Erythroblast (primary cell): ENCODE measurements around the gene POC1B.

Experiments
- DNase-seq, 2 experiments: peaks; one replicate each; lab custom pipeline; 2025; lab: John Stamatoyannopoulos, UW
- GATA1 ChIP-seq: IDR thresholded peaks from 2 replicates; pipeline ENCODE4 v1.6.1; 2011; ENCODE audit warnings: low read depth, mild to moderate bottlenecking, control low read depth, low read length, moderate library complexity
- POLR2A ChIP-seq: IDR thresholded peaks from 2 replicates; pipeline ENCODE4 v1.6.1; 2011; ENCODE audit warnings: mild to moderate bottlenecking, low read length

The POC1B gene

GRCh38 chr12:89523843-89524540 lies 1.9 kb downstream of the POC1B start:
- peak in 1 of 2 experiments; percentile 56 for DNase-seq
- no peak for TF ChIP-seq GATA1
- TF ChIP-seq POLR2A = no peak

GRCh38 chr12:89523393-89523792 lies 2.5 kb downstream of the POC1B start:
- no peak for DNase-seq
- TF ChIP-seq GATA1 (no peak), POLR2A (no peak)

- TF ChIP-seq GATA1 (no peak), POLR2A (no peak)
- no peak for DNase-seq
These were observed 4.3 kb downstream of the POC1B start for GRCh38 chr12:89521364-89522223.

- TF ChIP-seq GATA1 (no peak), POLR2A (peak; percentile 17)
- DNase-seq = peak; percentile 62 to 83
These were observed 8.1 kb downstream of the POC1B start for GRCh38 chr12:89517720-89518119.

GRCh38 chr12:89516633-89517032 lies 9.2 kb downstream of the POC1B start:
- peak; percentile 29 to 30 for DNase-seq
- TF ChIP-seq GATA1 (no peak), POLR2A (no peak)

GRCh38 chr12:89514751-89515150 lies 11.1 kb downstream of the POC1B start:
- DNase-seq = peak in 1 of 2 experiments; percentile 8
- TF ChIP-seq GATA1 (no peak), POLR2A (no peak)

- no peak for DNase-seq
- no peak for TF ChIP-seq POLR2A
These were observed 12.3 kb downstream of the POC1B start for GRCh38 chr12:89513544-89513943.

- DNase-seq = no peak
- no peak for TF ChIP-seq POLR2A
- no peak for TF ChIP-seq GATA1
These were observed 18.6 kb downstream of the POC1B start for GRCh38 chr12:89507015-89507824.

- DNase-seq = no peak
- TF ChIP-seq POLR2A (no peak), GATA1 (no peak)
These were observed 19.8 kb downstream of the POC1B start for GRCh38 chr12:89506050-89506449.

- TF ChIP-seq POLR2A (no peak), GATA1 (no peak)
- no peak for DNase-seq
These were observed 21.1 kb downstream of the POC1B start for GRCh38 chr12:89504560-89505346.

- no peak for DNase-seq
- TF ChIP-seq POLR2A (no peak), GATA1 (no peak)
These were observed 24.1 kb downstream of the POC1B start for GRCh38 chr12:89501793-89502192.

- TF ChIP-seq GATA1 = no peak
- DNase-seq = no peak
These were observed 26.0 kb downstream of the POC1B start for GRCh38 chr12:89499857-89500256.

GRCh38 chr12:89497467-89497866 lies 28.4 kb downstream of the POC1B start:
- no peak for TF ChIP-seq POLR2A
- TF ChIP-seq GATA1 = no peak
- DNase-seq = no peak
